HG03135 (cell line): Measurements from ENCODE around the gene NEGR1.
"Not testable (repeated sequence)": the region's sequence is repeated elsewhere in the genome, so short reads cannot be mapped to it uniquely, and the experiment has no call there.

Experiments used
- ATAC-seq: cut with Tn5 transposase; IDR thresholded peaks from one replicate; pipeline ENCODE4 v1.9.1; 2021; ENCODE audit warnings: mild to moderate bottlenecking, moderate library complexity; ENCODE audit not compliant: unreplicated experiment

Gene NEGR1

GRCh38 chr1:71956613-71957285, 325.6 kb downstream of the NEGR1 start:
- no peak for ATAC-seq

GRCh38 chr1:71950579-71950978, 331.8 kb downstream of the NEGR1 start:
- ATAC-seq = no peak

GRCh38 chr1:71949681-71950080, 332.7 kb downstream of the NEGR1 start:
- ATAC-seq = no peak

- ATAC-seq = no peak
Measured at GRCh38 chr1:71948561-71948960, 333.8 kb downstream of the NEGR1 start.

- ATAC-seq = no peak
Measured at GRCh38 chr1:71944006-71944405, 338.3 kb downstream of the NEGR1 start.

- ATAC-seq = no peak
Measured at GRCh38 chr1:71940261-71940660, 342.1 kb downstream of the NEGR1 start.

- ATAC-seq = no peak
Measured at GRCh38 chr1:71930511-71930910, 351.8 kb downstream of the NEGR1 start.

GRCh38 chr1:71921935-71922559, 360.3 kb downstream of the NEGR1 start:
- no peak for ATAC-seq

GRCh38 chr1:71921204-71921603, 361.1 kb downstream of the NEGR1 start:
- ATAC-seq = no peak

- ATAC-seq = no peak
Measured at GRCh38 chr1:71920556-71920955, 361.8 kb downstream of the NEGR1 start.

- ATAC-seq = no peak
Measured at GRCh38 chr1:71919811-71920509, 362.4 kb downstream of the NEGR1 start.

GRCh38 chr1:71918630-71919029, 363.7 kb downstream of the NEGR1 start:
- no peak for ATAC-seq

- no peak for ATAC-seq
Measured at GRCh38 chr1:71916894-71917293, 365.4 kb downstream of the NEGR1 start.

GRCh38 chr1:71914626-71915025, 367.7 kb downstream of the NEGR1 start:
- ATAC-seq = no peak

- no peak for ATAC-seq
Measured at GRCh38 chr1:71908871-71909390, 373.4 kb downstream of the NEGR1 start.

GRCh38 chr1:71908303-71908702, 374.0 kb downstream of the NEGR1 start:
- ATAC-seq = no peak

- no peak for ATAC-seq
Measured at GRCh38 chr1:71899881-71900280, 382.5 kb downstream of the NEGR1 start.

- ATAC-seq = not testable (repeated sequence)
Measured at GRCh38 chr1:71888166-71888565, 394.2 kb downstream of the NEGR1 start.

- ATAC-seq = no peak
Measured at GRCh38 chr1:71885171-71885570, 397.2 kb downstream of the NEGR1 start.

- no peak for ATAC-seq
Measured at GRCh38 chr1:71882637-71883036, 399.7 kb downstream of the NEGR1 start.

- ATAC-seq = no peak
Measured at GRCh38 chr1:71882226-71882625, 400.1 kb downstream of the NEGR1 start.

GRCh38 chr1:71881611-71882010, 400.7 kb downstream of the NEGR1 start:
- ATAC-seq = no peak
